ENCODE data around the gene MRPL37. TPM values are rescaled to one million over a fixed set of nuclear protein-coding genes. Genes with fewer than 3 reads are reported as not detected.
A peak's percentile ranks its signal among the peaks of the same experiment; 100 is the strongest.

The MRPL37 gene
- total and polyA plus RNA-seq, 2 experiments from 2014 or later: 93.7 to 97.9 TPM

GRCh38 chr1:54168206-54168965 lies 31.6 kb upstream of the MRPL37 start:
- no peak for DNase-seq (ENCODE audit: low read depth in 1 of 2, low spot score in 1 of 2)
- Histone ChIP-seq H3K27ac (no peak overlapping the region), H3K27me3 (no peaks in the 10 kb centered on the region), H3K4me3 (no peak overlapping the region), H3K9me3 (ENCODE audit: low read depth) (no peaks in the 10 kb centered on the region), H3K4me1 (ENCODE audit: low read depth) (no peaks in the 10 kb centered on the region), H3K36me3 (no peaks in the 10 kb centered on the region)
- TF ChIP-seq, protein P1, sequence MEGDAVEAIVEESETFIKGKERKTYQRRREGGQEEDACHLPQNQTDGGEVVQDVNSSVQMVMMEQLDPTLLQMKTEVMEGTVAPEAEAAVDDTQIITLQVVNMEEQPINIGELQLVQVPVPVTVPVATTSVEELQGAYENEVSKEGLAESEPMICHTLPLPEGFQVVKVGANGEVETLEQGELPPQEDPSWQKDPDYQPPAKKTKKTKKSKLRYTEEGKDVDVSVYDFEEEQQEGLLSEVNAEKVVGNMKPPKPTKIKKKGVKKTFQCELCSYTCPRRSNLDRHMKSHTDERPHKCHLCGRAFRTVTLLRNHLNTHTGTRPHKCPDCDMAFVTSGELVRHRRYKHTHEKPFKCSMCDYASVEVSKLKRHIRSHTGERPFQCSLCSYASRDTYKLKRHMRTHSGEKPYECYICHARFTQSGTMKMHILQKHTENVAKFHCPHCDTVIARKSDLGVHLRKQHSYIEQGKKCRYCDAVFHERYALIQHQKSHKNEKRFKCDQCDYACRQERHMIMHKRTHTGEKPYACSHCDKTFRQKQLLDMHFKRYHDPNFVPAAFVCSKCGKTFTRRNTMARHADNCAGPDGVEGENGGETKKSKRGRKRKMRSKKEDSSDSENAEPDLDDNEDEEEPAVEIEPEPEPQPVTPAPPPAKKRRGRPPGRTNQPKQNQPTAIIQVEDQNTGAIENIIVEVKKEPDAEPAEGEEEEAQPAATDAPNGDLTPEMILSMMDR (IDR thresholded peaks at IDR 0.05; ENCODE audit: low read depth, low read length): no peak

DNA sequence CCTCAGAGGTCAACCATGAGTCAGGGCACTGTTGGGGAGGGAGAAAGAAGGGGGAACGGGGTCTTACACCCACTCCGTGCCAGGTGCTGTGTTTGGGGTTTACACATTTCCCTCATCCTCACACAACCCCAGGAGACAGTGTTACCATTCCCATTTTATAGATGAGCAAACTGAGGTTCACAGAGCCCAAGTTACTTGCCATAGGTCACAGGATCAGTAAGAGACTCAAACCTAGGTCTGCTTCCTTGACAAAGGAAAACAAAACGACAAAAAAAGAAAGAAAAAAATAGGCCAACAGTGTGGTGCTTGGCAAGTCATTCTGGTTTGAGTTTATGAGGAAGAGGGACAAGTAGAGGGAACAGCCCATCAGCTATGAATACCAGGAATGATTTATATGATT lies 30.9 kb upstream of the MRPL37 start:
- Histone ChIP-seq H3K27ac (no peak overlapping the region), H3K4me1 (ENCODE audit: low read depth) (no peaks in the 10 kb centered on the region), H3K36me3 (no peaks in the 10 kb centered on the region), H3K27me3 (no peaks in the 10 kb centered on the region), H3K9me3 (ENCODE audit: low read depth) (no peaks in the 10 kb centered on the region), H3K4me3 (no peak overlapping the region)
- DNase-seq (ENCODE audit: low read depth in 1 of 2, low spot score in 1 of 2): no peak
- TF ChIP-seq, protein P1 (IDR thresholded peaks at IDR 0.05; ENCODE audit: low read depth, low read length): no peak

DNA sequence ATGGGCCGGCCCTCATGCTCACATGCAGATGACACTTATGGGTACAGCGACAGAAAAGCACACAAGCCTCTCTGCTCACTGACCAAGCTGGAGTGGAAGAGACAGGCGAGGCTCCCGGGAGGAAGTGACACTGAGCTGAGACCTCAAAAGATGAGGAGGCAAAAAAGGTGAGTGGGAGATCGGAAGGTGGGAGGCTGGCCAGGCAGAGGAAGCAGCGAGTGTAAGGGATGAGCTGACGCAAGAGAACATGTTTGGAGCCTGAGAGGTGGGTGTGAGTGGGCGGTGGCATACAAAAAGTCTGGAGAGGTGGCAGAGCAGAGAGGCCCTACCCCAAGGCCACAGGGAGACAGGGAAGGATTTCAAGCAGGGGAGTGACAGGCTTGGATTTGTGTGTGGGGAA lies 29.0 kb upstream of the MRPL37 start:
- TF ChIP-seq, protein P1 (IDR thresholded peaks at IDR 0.05; ENCODE audit: low read depth, low read length): no peak
- Histone ChIP-seq H3K4me1 (ENCODE audit: low read depth) (no peaks in the 10 kb centered on the region), H3K27me3 (no peaks in the 10 kb centered on the region), H3K4me3 (no peak overlapping the region), H3K27ac (no peak overlapping the region), H3K36me3 (no peaks in the 10 kb centered on the region), H3K9me3 (ENCODE audit: low read depth) (no peaks in the 10 kb centered on the region)
- DNase-seq (ENCODE audit: low read depth in 1 of 2, low spot score in 1 of 2): no peak

DNA sequence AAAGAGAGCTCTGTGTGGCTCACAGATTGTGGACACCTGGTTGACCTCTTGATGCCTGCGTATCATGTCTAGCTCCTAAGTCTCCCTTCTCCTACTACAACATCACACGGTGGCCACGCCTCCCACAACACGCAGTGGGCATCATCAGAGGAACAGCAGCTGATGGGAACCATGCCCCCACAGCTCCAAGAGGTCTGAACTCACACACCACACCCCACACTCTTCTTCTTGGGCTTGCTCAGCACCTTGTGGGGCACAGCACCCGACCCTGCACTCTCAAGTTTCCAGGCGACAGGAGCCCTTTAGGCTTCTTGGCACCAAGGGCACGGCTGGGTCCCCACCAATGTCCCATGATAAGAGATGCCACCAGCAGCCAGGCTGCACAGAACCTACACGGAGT lies 28.4 kb upstream of the MRPL37 start:
- no peak for DNase-seq (ENCODE audit: low read depth in 1 of 2, low spot score in 1 of 2)
- no peaks in the 10 kb centered on the region for H3K9me3 ChIP-seq (ENCODE audit: low read depth)
- no peaks in the 10 kb centered on the region for H3K4me1 ChIP-seq (ENCODE audit: low read depth)
- H3K27me3 ChIP-seq: no peaks in the 10 kb centered on the region
- H3K27ac ChIP-seq: no peak overlapping the region
- no peak overlapping the region for H3K4me3 ChIP-seq
- TF ChIP-seq, protein P1 (IDR thresholded peaks at IDR 0.05; ENCODE audit: low read depth, low read length): no peak
- no peaks in the 10 kb centered on the region for H3K36me3 ChIP-seq

GRCh38 chr1:54172614-54173599 lies 27.1 kb upstream of the MRPL37 start:
- no peak overlapping the region for H3K4me3 ChIP-seq
- H3K27me3 ChIP-seq: no peaks in the 10 kb centered on the region
- H3K36me3 ChIP-seq: no peaks in the 10 kb centered on the region
- H3K27ac ChIP-seq: no peak overlapping the region
- H3K9me3 ChIP-seq (ENCODE audit: low read depth): no peaks in the 10 kb centered on the region
- peak in 1 of 2 donors; percentile 53 for DNase-seq (ENCODE audit: low read depth in 1 of 2, low spot score in 1 of 2)
- TF ChIP-seq, protein P1 (IDR thresholded peaks at IDR 0.05; ENCODE audit: low read depth, low read length): no peak
- H3K4me1 ChIP-seq (ENCODE audit: low read depth): no peaks in the 10 kb centered on the region
